CD4-positive, alpha-beta memory T cell (primary cell): Measurements from ENCODE around the gene C6. TPM values are rescaled to one million over a fixed set of nuclear protein-coding genes. Genes with fewer than 3 reads are reported as not detected.

Experiments used
- CTCF ChIA-PET: fragments of 350-600 bp; sonication (Branson Sonifier 250); formaldehyde crosslinking; loops from one replicate; lab custom pipeline; 2021; ENCODE audit warnings: inconsistent platforms; ENCODE audit not compliant: partially characterized antibody; lab: Charles Lee
- POLR2A ChIA-PET: fragments of 350-600 bp; sonication (Branson Sonifier 250); formaldehyde crosslinking; loops from one replicate; lab custom pipeline; 2021; ENCODE audit not compliant: partially characterized antibody; lab: Charles Lee
- DNase-seq, 5 donors: peaks; one replicate each; pipeline versions ENCODE4 v3.0.0 to v3.0.0-alpha.2; 2020 to 2022; ENCODE audit warnings: mixed read lengths in 1 of 5
- H3K27ac ChIP-seq: one replicate; pipeline ENCODE4 v1.7.0; 2013; ENCODE audit warnings: low read depth, low read length
- H3K27me3 ChIP-seq: 2 replicates; pipeline ENCODE4 v1.7.0; 2013; ENCODE audit warnings: mild to moderate bottlenecking, low read length, moderate library complexity; ENCODE audit not compliant: insufficient read depth
- H3K36me3 ChIP-seq: 2 replicates; pipeline ENCODE4 v1.7.0; 2013; ENCODE audit warnings: mild to moderate bottlenecking, low read length, moderate library complexity; ENCODE audit not compliant: insufficient read depth
- H3K4me1 ChIP-seq: 2 replicates; pipeline ENCODE4 v1.7.0; 2013; ENCODE audit warnings: mild to moderate bottlenecking, low read length, moderate library complexity; ENCODE audit not compliant: insufficient read depth
- H3K4me3 ChIP-seq, 2 donors: one replicate each; pipeline ENCODE4 v1.7.0; 2013; ENCODE audit warnings: low read length in 2 of 2, mild to moderate bottlenecking in 1 of 2
- H3K9me3 ChIP-seq, 2 donors: one replicate each; pipeline ENCODE4 v1.7.0; 2013; ENCODE audit warnings: low read length in 2 of 2, control low read depth in 1 of 2; ENCODE audit not compliant: control insufficient read depth in 1 of 2
- H3K27ac Mint-ChIP-seq, 7 donors: one replicate each; pipeline ENCODE4 v1.8.0; 2020 to 2021; ENCODE audit warnings: mixed read lengths in 7 of 7, mild to moderate bottlenecking in 6 of 7, inconsistent platforms in 3 of 7, moderate library complexity in 3 of 7
- H3K27me3 Mint-ChIP-seq, 2 donors: one replicate each; pipeline ENCODE4 v1.8.0; 2020 to 2021; ENCODE audit warnings: mixed read lengths in 2 of 2
- H3K36me3 Mint-ChIP-seq, 2 donors: one replicate each; pipeline ENCODE4 v1.8.0; 2020 to 2021; ENCODE audit warnings: mixed read lengths in 2 of 2, inconsistent platforms in 1 of 2, mild to moderate bottlenecking in 1 of 2
- H3K4me1 Mint-ChIP-seq, 4 donors: one replicate each; pipeline ENCODE4 v1.8.0; 2020 to 2021; ENCODE audit warnings: mixed read lengths in 4 of 4, mild to moderate bottlenecking in 1 of 4
- H3K4me3 Mint-ChIP-seq, 8 donors: one replicate each; pipeline ENCODE4 v1.8.0; 2020 to 2021; ENCODE audit warnings: mixed read lengths in 8 of 8, mild to moderate bottlenecking in 7 of 8, moderate library complexity in 6 of 8, inconsistent platforms in 3 of 8
- H3K9me3 Mint-ChIP-seq, 8 donors: one replicate each; pipeline ENCODE4 v1.8.0; 2020 to 2021; ENCODE audit warnings: mixed read lengths in 8 of 8, mild to moderate bottlenecking in 5 of 8, inconsistent platforms in 3 of 8, moderate library complexity in 1 of 8
- intact Hi-C: fragments of 100-400 bp; cut with micrococcal nuclease; formaldehyde crosslinking; loops from one replicate; pipeline ENCODE4 v1.15.1; 2023
- polyA plus RNA-seq, 2 donors: library from polyadenylated mRNA; unstranded; fragments of 300-500 nt; fragmentation: Illumina TruSeq; gene quantifications; one replicate each; pipeline ENCODE4 v1.2.3, GENCODE V29; 2021
- total RNA-seq, 2 experiments: library from RNA; stranded (reverse); gene quantifications; one replicate each; pipeline ENCODE4 v1.2.3, GENCODE V29; 2021

Gene C6
- total RNA-seq, result not detected
- polyA plus RNA-seq, result not detected

DNA sequence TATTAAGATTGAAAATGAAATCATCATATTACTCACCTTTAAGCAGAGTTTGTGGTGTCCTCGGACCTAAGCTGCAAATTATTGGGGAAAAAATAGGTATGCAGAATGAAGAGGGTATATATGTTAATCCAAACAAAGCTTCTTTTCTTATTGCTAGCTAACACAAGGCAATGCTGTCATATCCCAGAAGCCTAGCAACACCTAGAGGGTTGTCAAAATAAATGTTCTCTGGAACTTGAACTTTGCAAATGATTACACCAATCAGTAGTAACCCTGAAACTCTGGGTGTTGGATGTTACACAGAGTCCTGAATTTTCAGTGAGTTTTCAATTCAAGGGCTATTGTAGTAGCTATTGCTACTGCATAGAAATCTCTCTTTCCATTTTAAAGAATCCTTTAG lies at the start of gene C6:
Gene C6 (minus strand): TSS at position 193 of the 400 bp plus-strand sequence. CDS start 10,302 bp downstream, outside the sequence.
- ChIA-PET CTCF (no interaction called here), POLR2A (no interaction called here)
- no peak within 1 kb of the TSS for H3K4me3 Mint-ChIP-seq

GRCh38 chr5:41256400-41256799 lies 43.1 kb upstream of the C6 start:
- H3K4me1 Mint-ChIP-seq, result no peaks in the 10 kb centered on the region
- intact Hi-C loops, result no loop called here
- Histone ChIP-seq H3K4me1 (no peaks in the 10 kb centered on the region), H3K27me3 (no peaks in the 10 kb centered on the region), H3K27ac (no peak overlapping the region), H3K36me3 (no peaks in the 10 kb centered on the region), H3K9me3 (no peaks in the 10 kb centered on the region), H3K4me3 (no peak overlapping the region)
- no peaks in the 10 kb centered on the region for H3K36me3 Mint-ChIP-seq
- DNase-seq, result no peak
- H3K9me3 Mint-ChIP-seq, result peaks cover 0 to 7% (median 0%) of the 10 kb centered on the region in 8 donors
- peaks cover 0 to 2% of the 10 kb centered on the region in 2 donors for H3K27me3 Mint-ChIP-seq
- no peak overlapping the region for H3K4me3 Mint-ChIP-seq
- ChIA-PET CTCF (no interaction called here), POLR2A (no interaction called here)
- no peak overlapping the region for H3K27ac Mint-ChIP-seq

More for the DNA sequence above, at the start of gene C6:
- intact Hi-C loops, result no loop called here
- Mint-ChIP-seq H3K27me3 (no peaks in the 10 kb centered on the region), H3K9me3 (peaks cover 0 to 10% (median 4%) of the 10 kb centered on the region in 8 donors), H3K27ac (no peak within 1 kb of the TSS), H3K36me3 (no peaks in the 10 kb centered on the region), H3K4me1 (no peaks in the 10 kb centered on the region)
- no peaks in the 10 kb centered on the region for H3K4me1 ChIP-seq
- no peaks in the 10 kb centered on the region for H3K36me3 ChIP-seq
- no peaks in the 10 kb centered on the region for H3K9me3 ChIP-seq
- no peak for DNase-seq
- no peak within 1 kb of the TSS for H3K4me3 ChIP-seq
- H3K27me3 ChIP-seq, result no peaks in the 10 kb centered on the region
- H3K27ac ChIP-seq, result no peak within 1 kb of the TSS

DNA sequence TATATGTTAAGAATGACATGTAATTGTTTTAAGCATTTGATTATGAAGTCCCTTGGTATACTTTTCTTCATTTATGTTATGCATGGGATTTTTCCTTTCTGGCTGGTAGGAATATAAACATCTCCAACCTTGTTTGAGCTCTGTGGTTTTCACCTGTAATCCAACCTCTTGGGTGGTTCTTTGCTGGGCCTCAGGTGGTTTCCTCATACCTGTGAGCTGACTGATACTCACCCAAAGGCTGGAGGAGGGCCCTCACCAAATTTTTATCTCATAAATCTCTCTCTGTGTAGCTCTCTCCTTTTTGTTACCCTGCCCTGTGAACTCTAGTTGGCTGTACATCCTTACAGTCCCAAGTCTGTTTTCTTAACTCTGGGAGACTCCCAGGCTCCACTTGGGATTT lies 39.8 kb upstream of the C6 start:
- Histone ChIP-seq H3K27me3 (no peaks in the 10 kb centered on the region), H3K4me3 (no peak overlapping the region), H3K9me3 (no peaks in the 10 kb centered on the region), H3K4me1 (no peaks in the 10 kb centered on the region), H3K36me3 (no peaks in the 10 kb centered on the region), H3K27ac (no peak overlapping the region)
- no peaks in the 10 kb centered on the region for H3K27me3 Mint-ChIP-seq
- no peak overlapping the region for H3K27ac Mint-ChIP-seq
- no peak for DNase-seq
- no peak overlapping the region for H3K4me3 Mint-ChIP-seq
- ChIA-PET POLR2A (no interaction called here), CTCF (no interaction called here)
- H3K9me3 Mint-ChIP-seq, result peaks cover 0 to 7% (median 0%) of the 10 kb centered on the region in 8 donors
- intact Hi-C loops, result no loop called here
- no peaks in the 10 kb centered on the region for H3K4me1 Mint-ChIP-seq
- H3K36me3 Mint-ChIP-seq, result no peaks in the 10 kb centered on the region

DNA sequence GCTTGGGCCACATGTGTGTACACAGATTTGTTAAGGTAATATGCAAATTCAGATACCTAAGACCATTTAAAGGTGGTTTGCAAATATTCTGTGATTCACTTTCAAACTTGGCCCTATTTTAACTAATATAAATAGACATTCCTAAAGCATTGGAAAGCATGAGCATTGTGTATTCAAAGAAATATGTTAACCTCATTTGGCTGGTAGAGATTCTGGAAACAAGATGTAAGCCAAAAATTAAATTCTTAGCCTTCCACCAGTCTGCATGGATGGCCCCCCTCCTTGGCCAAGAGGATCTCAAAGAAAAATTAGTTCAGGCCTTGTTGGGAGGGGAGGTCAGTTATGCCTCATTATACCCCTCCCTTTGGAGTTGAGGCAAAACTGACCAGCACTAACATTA lies 38.7 kb upstream of the C6 start:
- no peaks in the 10 kb centered on the region for H3K36me3 Mint-ChIP-seq
- ChIA-PET POLR2A (no interaction called here), CTCF (no interaction called here)
- Histone ChIP-seq H3K27me3 (no peaks in the 10 kb centered on the region), H3K4me3 (no peak overlapping the region), H3K27ac (no peak overlapping the region), H3K9me3 (no peaks in the 10 kb centered on the region), H3K36me3 (no peaks in the 10 kb centered on the region), H3K4me1 (no peaks in the 10 kb centered on the region)
- no peak for DNase-seq
- H3K27me3 Mint-ChIP-seq, result no peaks in the 10 kb centered on the region
- H3K4me3 Mint-ChIP-seq, result no peak overlapping the region
- H3K27ac Mint-ChIP-seq, result no peak overlapping the region
- no peaks in the 10 kb centered on the region for H3K4me1 Mint-ChIP-seq
- intact Hi-C loops, result no loop called here
- H3K9me3 Mint-ChIP-seq, result peaks cover 0 to 7% (median 0%) of the 10 kb centered on the region in 8 donors

GRCh38 chr5:41250351-41250987 lies 37.1 kb upstream of the C6 start:
- Histone ChIP-seq H3K4me3 (no peak overlapping the region), H3K9me3 (no peaks in the 10 kb centered on the region), H3K36me3 (no peaks in the 10 kb centered on the region), H3K27ac (no peak overlapping the region), H3K27me3 (no peaks in the 10 kb centered on the region), H3K4me1 (no peaks in the 10 kb centered on the region)
- H3K9me3 Mint-ChIP-seq, result peaks cover 0 to 2% (median under 1%) of the 10 kb centered on the region in 8 donors
- no peak overlapping the region for H3K4me3 Mint-ChIP-seq
- H3K27ac Mint-ChIP-seq, result no peak overlapping the region
- intact Hi-C loops, result no loop called here
- POLR2A ChIA-PET, result no interaction called here
- CTCF ChIA-PET, result no interaction called here
- DNase-seq, result no peak
- H3K4me1 Mint-ChIP-seq, result no peaks in the 10 kb centered on the region
- no peaks in the 10 kb centered on the region for H3K36me3 Mint-ChIP-seq
- no peaks in the 10 kb centered on the region for H3K27me3 Mint-ChIP-seq

DNA sequence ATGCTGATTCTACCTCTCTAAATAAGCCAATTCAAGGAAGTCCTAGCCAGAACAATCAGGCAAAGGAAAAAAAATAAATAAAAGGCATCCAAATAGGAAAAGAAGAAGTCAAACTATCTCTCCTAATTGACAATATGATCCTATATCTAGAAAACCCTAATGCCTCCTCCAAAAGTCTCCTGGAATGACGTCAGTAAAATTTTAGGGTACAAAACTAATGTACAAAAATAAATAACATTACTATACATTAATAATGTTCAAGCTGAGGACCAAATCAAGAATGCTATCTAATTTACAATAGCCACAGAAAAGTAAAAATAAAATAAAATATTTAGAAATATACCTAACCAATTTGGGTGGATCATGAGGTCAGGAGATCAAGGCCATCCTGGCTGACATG lies 33.8 kb upstream of the C6 start:
- Mint-ChIP-seq H3K27me3 (no peaks in the 10 kb centered on the region), H3K4me1 (no peaks in the 10 kb centered on the region), H3K4me3 (no peak overlapping the region), H3K9me3 (peaks cover 0 to 4% (median 0%) of the 10 kb centered on the region in 8 donors), H3K36me3 (no peaks in the 10 kb centered on the region), H3K27ac (no peak overlapping the region)
- Histone ChIP-seq H3K27ac (no peak overlapping the region), H3K36me3 (no peaks in the 10 kb centered on the region), H3K9me3 (no peaks in the 10 kb centered on the region), H3K4me3 (no peak overlapping the region), H3K27me3 (no peaks in the 10 kb centered on the region), H3K4me1 (no peaks in the 10 kb centered on the region)
- ChIA-PET POLR2A (no interaction called here), CTCF (no interaction called here)
- DNase-seq, result no peak
- intact Hi-C loops, result no loop called here

DNA sequence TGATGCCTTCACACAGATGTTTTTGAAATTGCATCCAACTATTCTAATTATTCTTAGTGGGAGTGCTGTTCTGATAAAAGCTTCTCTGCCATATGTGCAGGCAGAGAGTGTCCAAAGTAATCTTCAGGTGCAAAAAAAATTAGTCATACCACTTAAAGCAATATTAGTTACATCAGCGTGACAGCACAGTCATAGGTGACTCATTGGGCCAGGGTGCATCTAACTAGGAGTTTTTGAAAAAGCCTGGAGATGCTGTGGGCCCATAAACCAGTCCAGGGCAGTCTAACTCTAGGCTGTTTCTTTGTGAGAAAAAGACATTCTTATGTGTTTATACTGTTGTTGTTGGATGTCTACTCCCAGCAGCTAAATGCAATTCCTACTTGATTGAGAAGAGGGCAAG lies 33.0 kb upstream of the C6 start:
- ChIA-PET CTCF (no interaction called here), POLR2A (no interaction called here)
- Mint-ChIP-seq H3K27ac (no peak overlapping the region), H3K9me3 (peaks cover 0 to 5% (median 0%) of the 10 kb centered on the region in 8 donors), H3K4me1 (no peaks in the 10 kb centered on the region), H3K36me3 (no peaks in the 10 kb centered on the region), H3K27me3 (no peaks in the 10 kb centered on the region), H3K4me3 (no peak overlapping the region)
- DNase-seq, result no peak
- Histone ChIP-seq H3K27ac (no peak overlapping the region), H3K36me3 (no peaks in the 10 kb centered on the region), H3K4me3 (no peak overlapping the region), H3K9me3 (no peaks in the 10 kb centered on the region), H3K27me3 (no peaks in the 10 kb centered on the region), H3K4me1 (no peaks in the 10 kb centered on the region)
- intact Hi-C loops, result no loop called here
